Activated T-cell treated with anti-CD3 and anti-CD28 coated beads, Interleukin-2, amount 50 U/mL, for 4 hours (primary cell): ENCODE results near the gene SLC26A9. TPM values are rescaled to one million over a fixed set of nuclear protein-coding genes. Genes with fewer than 3 reads are reported as not detected.
"Not testable (repeated sequence)": the region's sequence is repeated elsewhere in the genome, so short reads cannot be mapped to it uniquely, and the experiment has no call there.

Source experiments
- ATAC-seq, 2 donors: fragments of 200-7000 bp; cut with Tn5 transposase; one replicate each; pipeline ENCODE4 v1.10.0; 2021
- DNase-seq: peaks from one replicate; pipeline ENCODE4 v3.0.0-alpha.2; 2020
- H3K27me3 Mint-ChIP-seq: one replicate; pipeline ENCODE4 v1.8.0; 2021; ENCODE audit warnings: low read depth, mixed read lengths
- H3K36me3 Mint-ChIP-seq: one replicate; pipeline ENCODE4 v1.8.0; 2022; ENCODE audit warnings: mixed read lengths; ENCODE audit not compliant: insufficient read depth
- H3K4me1 Mint-ChIP-seq: one replicate; pipeline ENCODE4 v1.8.0; 2021; ENCODE audit warnings: low read depth, mixed read lengths
- H3K4me3 Mint-ChIP-seq: one replicate; pipeline ENCODE4 v1.8.0; 2021; ENCODE audit warnings: mild to moderate bottlenecking, moderate library complexity, mixed read lengths
- H3K9me3 Mint-ChIP-seq: one replicate; pipeline ENCODE4 v1.8.0; 2021; ENCODE audit warnings: mixed read lengths
- total RNA-seq, 3 donors: library from RNA; stranded (reverse); gene quantifications; one replicate each; pipeline ENCODE4 v1.2.1, GENCODE V29; 2021

SLC26A9 gene
- total RNA-seq, 3 donors from 2014 or later, result not detected

DNA sequence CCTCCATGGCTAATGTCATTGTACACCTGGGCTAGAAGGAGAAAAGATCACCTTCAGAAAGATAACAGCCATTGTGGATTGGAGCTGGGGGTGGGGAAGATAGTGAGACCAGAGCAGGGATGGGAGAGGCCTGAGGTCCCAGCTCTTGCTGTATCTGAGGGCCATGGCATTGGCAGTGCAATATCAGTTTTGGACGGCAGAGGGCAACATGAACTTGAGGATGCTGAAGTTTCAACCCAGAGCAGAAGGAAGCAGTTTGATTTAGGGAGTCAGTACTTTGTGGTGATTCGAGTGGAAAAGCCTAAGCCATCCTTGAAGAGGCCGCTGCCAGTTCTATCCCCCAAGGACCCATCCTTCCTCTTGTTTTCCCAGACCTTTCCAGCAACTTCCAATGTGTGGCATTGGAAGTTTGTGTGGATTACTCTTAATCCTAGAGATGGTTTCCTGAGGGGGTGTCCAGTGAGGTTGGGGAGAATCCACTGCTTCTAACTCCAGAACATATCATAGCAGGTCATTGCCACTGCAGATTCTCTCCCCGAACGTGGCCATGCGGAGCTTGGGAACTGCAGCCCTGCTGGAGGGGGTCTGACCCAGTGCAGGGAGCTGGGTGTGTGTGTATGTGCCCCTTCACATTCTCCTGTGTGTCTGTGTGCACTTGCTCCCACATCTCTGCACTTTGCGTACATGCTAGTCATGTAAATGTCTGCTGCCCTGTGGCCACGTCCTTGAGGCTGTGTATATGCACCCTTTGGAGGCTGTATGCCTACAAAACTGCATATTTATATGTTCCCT is 24.1 kb downstream of the SLC26A9 start:
- Mint-ChIP-seq H3K9me3 (no peaks in the 10 kb centered on the region), H3K4me3 (no peak overlapping the region), H3K27me3 (peaks cover 7% of the 10 kb centered on the region), H3K36me3 (no peaks in the 10 kb centered on the region), H3K4me1 (no peaks in the 10 kb centered on the region)
- ATAC-seq (peak; percentile 82 to 86), DNase-seq (peak; percentile 62)

DNA sequence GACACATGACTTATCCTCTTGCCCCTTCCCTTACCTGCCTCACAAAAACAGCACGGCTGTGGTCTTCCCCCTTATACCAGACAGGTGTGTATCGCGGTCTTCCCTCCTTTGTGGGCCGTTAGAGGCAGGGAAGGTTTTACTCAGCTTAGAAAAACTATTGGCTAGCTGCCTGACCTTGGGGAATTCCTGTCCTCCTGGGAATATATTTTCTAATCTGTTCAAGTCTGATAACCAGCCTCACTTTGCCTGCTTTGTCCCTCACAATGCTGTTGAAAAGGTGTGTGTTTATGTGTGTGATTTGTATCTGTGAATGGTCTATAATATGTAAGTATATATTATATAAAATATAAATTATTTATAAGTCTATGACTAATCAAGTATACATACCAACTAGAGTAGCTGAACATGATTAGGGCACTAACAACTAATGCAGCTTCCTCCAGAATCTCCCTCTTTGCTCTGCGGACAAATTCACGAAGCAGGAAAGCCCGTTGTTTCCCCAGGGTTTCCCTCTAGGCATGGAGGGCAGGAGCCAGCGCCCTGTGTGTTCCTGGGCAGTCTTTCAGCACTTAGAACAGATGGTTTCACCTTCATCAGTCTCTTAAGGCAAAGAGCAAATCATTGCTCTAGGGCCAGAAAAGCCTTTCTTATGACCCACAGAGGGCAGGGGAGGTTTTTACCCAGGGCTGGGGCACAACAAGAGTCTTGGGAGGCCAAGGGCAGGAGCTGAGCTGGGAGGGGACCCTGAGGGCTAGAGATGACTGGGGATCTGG is 25.6 kb downstream of the SLC26A9 start:
- Mint-ChIP-seq H3K36me3 (no peaks in the 10 kb centered on the region), H3K4me1 (no peaks in the 10 kb centered on the region), H3K9me3 (no peaks in the 10 kb centered on the region), H3K27me3 (peaks cover 7% of the 10 kb centered on the region), H3K4me3 (no peak overlapping the region)
- DNase-seq (no peak), ATAC-seq (no peak)

DNA sequence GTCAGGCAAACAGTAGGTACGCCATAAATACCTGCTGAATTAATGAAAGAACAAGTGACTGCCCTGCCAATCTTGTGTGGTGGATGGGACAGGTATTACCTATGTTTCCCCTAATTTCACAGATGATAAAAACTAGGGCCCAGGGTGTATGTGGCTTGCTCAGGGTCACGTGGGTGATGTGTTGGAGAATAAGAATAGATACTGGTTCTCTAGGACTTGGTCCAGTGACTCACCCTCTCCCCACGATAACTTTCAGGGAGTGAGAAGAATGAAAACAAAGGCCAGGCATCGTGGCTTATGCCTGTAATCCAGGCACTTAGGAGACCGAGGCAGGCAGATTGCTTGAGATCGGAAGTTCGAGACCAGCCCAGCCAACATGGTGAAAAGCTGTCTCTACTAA is 26.7 kb downstream of the SLC26A9 start:
- Mint-ChIP-seq H3K4me1 (no peaks in the 10 kb centered on the region), H3K9me3 (no peaks in the 10 kb centered on the region), H3K4me3 (no peak overlapping the region), H3K27me3 (peaks cover 7% of the 10 kb centered on the region), H3K36me3 (no peaks in the 10 kb centered on the region)
- no peak for ATAC-seq
- DNase-seq, result no peak

DNA sequence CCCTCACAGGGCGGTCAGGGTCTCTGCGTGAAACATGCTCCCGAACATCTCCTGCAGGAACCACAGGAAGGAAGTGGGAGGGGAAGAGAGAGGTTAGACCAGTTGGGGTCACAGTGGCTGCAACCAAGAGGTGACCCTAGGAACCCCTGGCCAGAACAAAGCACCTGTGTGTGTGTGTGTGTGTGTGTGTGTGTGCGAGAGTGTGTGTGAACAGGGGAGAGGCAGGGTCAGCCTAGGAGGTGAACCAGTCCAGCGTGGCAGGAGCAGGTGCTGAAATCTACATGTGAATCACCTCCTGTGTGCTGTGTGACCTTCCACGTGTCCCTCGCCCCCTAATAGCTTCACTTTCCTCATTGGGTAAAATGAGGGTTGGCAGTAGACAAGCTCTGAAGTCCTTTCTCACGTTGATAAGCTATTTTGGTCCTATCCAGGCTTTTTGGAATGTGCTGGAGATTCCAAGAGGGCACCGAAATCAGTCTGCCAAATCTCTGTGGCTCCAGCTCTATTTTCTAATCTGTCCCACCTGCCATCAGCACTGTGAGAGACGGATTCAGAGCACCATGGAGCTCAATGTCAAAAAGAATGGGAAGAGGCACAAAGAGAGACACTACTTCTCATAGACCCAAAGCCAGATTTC is 27.8 kb downstream of the SLC26A9 start:
- no peak for DNase-seq
- no peak for ATAC-seq
- Mint-ChIP-seq H3K27me3 (peaks cover 6% of the 10 kb centered on the region), H3K4me3 (no peak overlapping the region), H3K36me3 (no peaks in the 10 kb centered on the region), H3K9me3 (no peaks in the 10 kb centered on the region), H3K4me1 (no peaks in the 10 kb centered on the region)

DNA sequence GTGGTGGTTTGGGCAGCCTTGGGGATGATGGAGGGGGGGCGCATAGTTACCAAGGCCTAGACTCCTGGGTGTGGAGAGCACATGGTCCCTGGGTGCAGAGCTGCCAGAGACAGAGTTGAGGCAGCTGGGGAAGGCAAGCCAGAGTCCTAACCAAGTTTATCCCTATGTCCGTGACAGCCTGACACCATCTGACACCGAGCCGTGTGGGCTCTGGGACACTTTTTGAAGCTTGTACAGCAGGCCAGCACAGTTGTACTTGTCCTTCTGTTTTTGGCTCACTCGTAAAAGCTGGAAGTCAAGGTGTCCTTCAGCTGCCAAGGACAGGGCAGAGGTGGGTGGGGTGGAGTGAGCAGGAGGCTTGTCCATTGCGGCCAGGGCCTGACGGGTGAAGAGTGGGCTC is 28.5 kb downstream of the SLC26A9 start:
- Mint-ChIP-seq H3K27me3 (peaks cover 6% of the 10 kb centered on the region), H3K4me1 (no peaks in the 10 kb centered on the region)
- no peak for ATAC-seq

DNA sequence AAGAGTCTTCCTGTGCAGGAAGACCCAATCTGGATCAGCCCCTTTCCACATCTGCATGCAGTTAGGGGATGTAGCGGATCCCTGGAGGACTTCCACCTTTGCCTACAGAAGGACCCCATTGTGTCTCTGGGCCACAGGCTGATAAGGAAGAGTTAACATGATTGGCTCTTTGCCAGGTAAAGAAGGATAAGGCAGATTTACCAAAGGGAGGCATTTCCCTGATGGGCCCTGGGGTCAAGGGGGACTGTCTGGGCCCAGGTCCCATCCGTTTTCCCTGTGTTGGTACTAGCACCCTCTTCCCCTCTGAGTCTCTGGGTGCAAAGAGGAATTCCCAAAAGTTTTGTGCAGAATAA is 29.1 kb downstream of the SLC26A9 start:
- Mint-ChIP-seq H3K27me3 (peaks cover 6% of the 10 kb centered on the region), H3K9me3 (no peaks in the 10 kb centered on the region)
- ATAC-seq, result no peak

More for the DNA sequence above, 28.5 kb downstream of the SLC26A9 start:
- no peak for DNase-seq
- no peaks in the 10 kb centered on the region for H3K36me3 Mint-ChIP-seq
- H3K9me3 Mint-ChIP-seq, result no peaks in the 10 kb centered on the region
- no peak overlapping the region for H3K4me3 Mint-ChIP-seq

DNA sequence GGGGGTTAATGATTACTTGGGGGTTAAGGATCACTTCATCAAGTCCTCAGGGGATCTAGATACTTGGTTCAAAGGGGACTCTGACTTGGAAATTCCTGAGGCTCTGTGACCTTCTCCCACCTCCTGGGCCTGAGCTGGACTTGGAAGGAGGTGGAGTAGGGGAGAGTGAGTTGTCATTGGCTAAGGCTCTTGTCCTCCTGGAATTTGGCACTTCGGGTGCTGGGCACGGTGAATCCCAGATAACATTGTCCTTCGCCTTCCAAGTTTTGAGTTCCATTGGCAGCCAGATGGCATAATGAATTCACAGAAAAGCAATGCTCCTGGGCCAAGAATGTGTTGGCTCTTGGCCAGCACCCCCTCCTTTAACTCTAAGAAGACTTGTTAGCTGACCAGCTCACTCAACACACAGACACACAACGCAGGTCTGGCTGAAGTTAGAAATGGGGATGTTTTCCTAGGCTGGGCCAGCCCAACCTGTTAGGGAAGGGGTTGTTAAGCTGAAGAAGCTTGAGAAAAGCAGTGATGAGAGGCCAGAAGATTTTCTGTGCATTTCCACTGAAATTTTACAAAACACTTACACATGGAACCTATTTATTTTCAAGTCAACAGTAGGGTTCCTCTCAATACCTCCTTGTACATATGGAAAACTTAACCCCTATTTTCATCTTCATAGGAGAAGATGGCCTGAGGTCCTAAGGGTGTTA is 29.7 kb downstream of the SLC26A9 start:
- Mint-ChIP-seq H3K4me3 (no peak overlapping the region), H3K36me3 (no peaks in the 10 kb centered on the region), H3K27me3 (peaks cover 6% of the 10 kb centered on the region), H3K9me3 (no peaks in the 10 kb centered on the region), H3K4me1 (no peaks in the 10 kb centered on the region)
- ATAC-seq (no peak), DNase-seq (no peak)

More for the DNA sequence above, 29.1 kb downstream of the SLC26A9 start:
- Mint-ChIP-seq H3K4me1 (no peaks in the 10 kb centered on the region), H3K36me3 (no peaks in the 10 kb centered on the region), H3K4me3 (no peak overlapping the region)
- DNase-seq, result no peak

DNA sequence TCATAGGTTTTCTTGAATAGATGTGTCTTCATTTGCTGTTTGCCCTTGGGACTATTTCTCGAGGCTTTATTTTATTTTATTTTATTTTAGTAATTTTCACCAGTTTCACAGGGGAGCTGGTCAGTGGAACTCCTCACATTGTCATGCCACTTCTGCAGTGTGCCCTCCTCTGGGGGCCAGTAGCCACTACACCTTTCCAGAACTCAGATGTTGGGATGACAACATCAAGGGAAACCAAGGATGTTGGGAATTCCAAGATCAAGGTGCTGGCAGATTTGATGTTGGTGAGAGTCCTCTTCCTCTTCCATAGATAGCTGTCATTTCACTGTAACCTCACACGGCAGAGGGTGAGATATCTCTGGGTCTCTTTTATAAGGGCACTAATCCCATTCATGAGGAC is 35.5 kb downstream of the SLC26A9 start:
- no peaks in the 10 kb centered on the region for H3K36me3 Mint-ChIP-seq
- no peak for DNase-seq
- H3K4me1 Mint-ChIP-seq, result no peaks in the 10 kb centered on the region
- no peak overlapping the region for H3K4me3 Mint-ChIP-seq
- ATAC-seq, result no peak
- no peaks in the 10 kb centered on the region for H3K27me3 Mint-ChIP-seq
- peaks cover 3% of the 10 kb centered on the region for H3K9me3 Mint-ChIP-seq

DNA sequence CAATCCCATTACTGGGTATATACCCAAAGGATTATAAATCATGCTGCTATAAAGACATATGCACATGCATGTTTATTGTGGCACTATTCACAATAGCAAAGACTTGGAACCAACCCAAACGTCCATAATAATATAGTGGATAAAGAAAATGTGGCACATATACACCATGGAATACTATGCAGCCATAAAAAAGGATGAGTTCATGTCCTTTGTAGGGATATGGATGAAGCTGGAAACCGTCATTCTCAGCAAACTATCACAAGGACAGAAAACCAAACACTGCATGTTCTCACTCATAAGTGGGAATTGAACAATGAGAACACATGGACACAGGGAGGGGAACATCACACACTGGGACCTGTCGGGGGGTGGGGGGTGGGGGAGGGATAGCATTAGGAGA is 38.2 kb downstream of the SLC26A9 start:
- not testable (repeated sequence) for DNase-seq, H3K4me1 Mint-ChIP-seq, H3K27me3 Mint-ChIP-seq, H3K4me3 Mint-ChIP-seq, H3K36me3 Mint-ChIP-seq, ATAC-seq
- peaks cover 11% of the 10 kb centered on the region for H3K9me3 Mint-ChIP-seq

DNA sequence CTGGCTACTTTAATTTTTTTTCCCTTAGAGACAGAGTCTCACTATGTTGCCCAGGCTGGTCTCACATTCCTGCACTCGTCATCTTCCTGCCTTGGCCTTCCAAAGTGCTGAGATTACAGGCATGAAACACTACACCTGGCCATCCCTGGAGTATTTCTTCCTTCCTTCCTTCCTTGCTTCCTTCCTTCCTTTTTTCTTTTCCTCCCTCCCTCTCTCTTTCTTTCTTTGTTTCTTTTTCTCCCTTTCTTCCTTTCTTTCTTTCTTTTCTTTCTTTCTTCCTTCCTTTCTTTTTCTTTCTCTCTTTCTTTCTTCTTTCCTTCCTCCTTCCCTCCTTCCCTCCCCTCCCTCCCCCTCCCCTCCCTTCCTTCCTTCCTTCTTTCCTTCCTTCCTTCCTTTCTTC is 46.9 kb downstream of the SLC26A9 start:
- H3K36me3 Mint-ChIP-seq, result peaks cover 16% of the 10 kb centered on the region

DNA sequence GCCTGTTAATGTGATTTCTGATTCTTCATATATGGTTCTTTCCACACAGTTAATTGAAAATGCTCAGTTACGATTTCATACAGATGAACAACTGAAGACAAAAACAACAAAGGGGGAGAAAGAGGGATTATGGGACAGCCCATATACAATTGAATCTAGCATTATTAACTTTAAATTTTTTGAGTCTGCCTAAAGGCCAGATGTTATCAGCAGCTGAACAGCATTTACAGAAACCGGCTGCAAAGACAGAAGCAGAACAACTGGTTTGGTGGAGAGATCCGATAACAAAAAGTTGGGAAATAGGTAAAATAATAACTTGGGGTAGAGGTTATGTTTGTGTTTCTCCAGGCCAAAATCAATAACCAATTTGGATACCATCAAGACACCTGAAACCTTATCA is 49.1 kb downstream of the SLC26A9 start:
- not testable (repeated sequence) for H3K4me1 Mint-ChIP-seq, DNase-seq, H3K27me3 Mint-ChIP-seq, H3K4me3 Mint-ChIP-seq, ATAC-seq
- H3K36me3 Mint-ChIP-seq, result peaks cover 23% of the 10 kb centered on the region
- peaks cover 41% of the 10 kb centered on the region for H3K9me3 Mint-ChIP-seq

More for the DNA sequence above, 46.9 kb downstream of the SLC26A9 start:
- Mint-ChIP-seq H3K4me3 (no peak overlapping the region), H3K4me1 (peaks cover 2% of the 10 kb centered on the region), H3K27me3 (no peaks in the 10 kb centered on the region), H3K9me3 (peaks cover 36% of the 10 kb centered on the region)
- DNase-seq (no peak), ATAC-seq (no peak)

DNA sequence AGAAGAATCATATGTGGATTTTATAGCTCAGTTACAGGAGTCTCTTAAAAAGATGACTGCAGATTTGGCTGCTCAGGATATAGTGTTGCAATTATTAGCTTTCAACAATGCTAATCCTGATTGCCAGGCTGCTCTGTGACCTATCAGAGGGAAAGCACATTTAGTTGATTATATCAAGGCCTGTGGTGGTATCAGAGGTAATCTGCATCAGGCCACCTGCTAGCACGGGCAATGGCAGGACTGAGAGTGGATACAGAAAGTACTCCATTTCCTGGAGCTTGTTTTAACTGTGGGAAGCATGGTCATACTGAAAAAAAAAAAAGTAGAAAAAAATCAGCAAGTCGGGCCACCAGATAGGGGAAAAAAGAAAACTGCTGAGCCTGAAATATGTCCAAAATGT is 51.1 kb downstream of the SLC26A9 start:
- not testable (repeated sequence) for H3K27me3 Mint-ChIP-seq, H3K4me3 Mint-ChIP-seq, DNase-seq, H3K4me1 Mint-ChIP-seq, ATAC-seq
- Mint-ChIP-seq H3K9me3 (peaks cover 41% of the 10 kb centered on the region), H3K36me3 (peaks cover 20% of the 10 kb centered on the region)

DNA sequence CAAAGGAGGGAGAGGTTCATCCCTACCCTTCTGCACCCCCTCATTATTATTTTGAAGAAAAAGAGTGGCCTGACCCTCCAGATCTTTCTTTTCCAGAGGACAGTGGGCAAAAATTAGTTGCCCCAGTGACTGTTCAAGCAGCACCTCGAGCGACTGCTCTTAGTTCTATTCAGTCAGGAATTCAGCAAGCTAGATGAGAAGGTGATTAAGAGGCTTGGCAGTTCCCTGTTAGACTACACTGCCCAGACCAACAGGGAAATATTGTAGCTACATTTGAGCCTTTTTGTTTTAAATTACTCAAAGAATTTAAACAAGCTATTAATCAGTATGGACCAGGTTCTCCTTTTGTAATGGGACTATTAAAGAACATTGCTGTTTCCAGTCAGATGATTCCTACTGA is 51.8 kb downstream of the SLC26A9 start:
- Mint-ChIP-seq H3K9me3 (peaks cover 36% of the 10 kb centered on the region), H3K36me3 (peaks cover 17% of the 10 kb centered on the region)
- H3K27me3 Mint-ChIP-seq, result not testable (repeated sequence)

DNA sequence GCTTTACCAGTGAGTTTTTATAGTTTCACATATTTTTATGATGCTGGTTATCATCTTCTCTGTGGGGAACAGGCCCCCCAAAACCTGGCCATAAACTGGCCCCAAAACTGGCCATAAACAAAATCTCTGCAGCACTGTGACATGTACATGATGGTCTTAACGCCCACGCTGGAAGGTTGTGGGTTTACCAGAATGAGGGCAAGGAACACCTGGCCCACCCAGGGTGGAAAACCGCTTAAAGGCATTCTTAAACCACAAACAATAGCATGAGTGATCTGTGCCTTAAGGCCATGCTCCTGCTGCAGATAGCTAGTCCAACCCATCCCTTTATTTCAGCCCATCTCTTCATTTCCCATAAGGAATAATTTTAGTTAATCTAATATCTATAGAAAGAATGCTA is 52.6 kb downstream of the SLC26A9 start:
- not testable (repeated sequence) for H3K4me1 Mint-ChIP-seq, H3K27me3 Mint-ChIP-seq, DNase-seq, ATAC-seq, H3K4me3 Mint-ChIP-seq
- H3K9me3 Mint-ChIP-seq, result peaks cover 27% of the 10 kb centered on the region
- H3K36me3 Mint-ChIP-seq, result peaks cover 17% of the 10 kb centered on the region

More for the DNA sequence above, 51.8 kb downstream of the SLC26A9 start:
- not testable (repeated sequence) for H3K4me3 Mint-ChIP-seq, H3K4me1 Mint-ChIP-seq, DNase-seq, ATAC-seq
